Esophagus muscularis mucosa (tissue), 4 donors: ENCODE measurements around the gene ZNF487. TPM values are rescaled to one million over a fixed set of nuclear protein-coding genes. Genes with fewer than 3 reads are reported as not detected.

Experiments
- DNase-seq: peaks from one replicate; pipeline ENCODE4 v3.0.0-alpha.2; 2017; ENCODE audit errors: extremely low spot score
- H3K27ac ChIP-seq, 4 donors: fragments of 200-600 bp; sonication (generic); replicated peaks in 1 of 4; 1 replicate in 3 of 4; 2 replicates in 1 of 4; pipeline ENCODE4 v1.5.1; 2016 to 2019; ENCODE audit warnings: mild to moderate bottlenecking in 1 of 4
- H3K27me3 ChIP-seq, 4 donors: fragments of 200-600 bp; sonication (generic); one replicate each; pipeline versions ENCODE4 v1.5.1 to v1.6.0; 2016 to 2019
- H3K36me3 ChIP-seq, 4 donors: fragments of 200-600 bp; sonication (generic); one replicate each; pipeline ENCODE4 v1.5.1; 2016 to 2019
- H3K4me1 ChIP-seq, 4 donors: fragments of 200-600 bp; sonication (generic); one replicate each; pipeline ENCODE4 v1.5.1; 2016 to 2019
- H3K4me3 ChIP-seq, 4 donors: fragments of 200-600 bp; sonication (generic); 1 replicate in 2 of 4; 2 replicates in 2 of 4; pipeline ENCODE4 v1.5.1; 2016 to 2019; ENCODE audit warnings: mild to moderate bottlenecking in 4 of 4, moderate library complexity in 1 of 4
- H3K9me3 ChIP-seq, 4 donors: fragments of 200-600 bp; sonication (generic); 1 replicate in 3 of 4; 2 replicates in 1 of 4; pipeline ENCODE4 v1.5.1; 2016 to 2019
- CTCF ChIP-seq, 3 experiments: fragments of 200-600 bp in 2 of 3; fragments of 450-650 bp in 1 of 3; sonication (generic) in 2 of 3; IDR thresholded peaks; one replicate each; pipeline ENCODE4 v1.5.1; 2017 to 2019; ENCODE audit warnings: antibody characterized with exemption in 3 of 3, mild to moderate bottlenecking in 2 of 3, moderate library complexity in 1 of 3
- EP300 ChIP-seq: sonication (generic); formaldehyde crosslinking; IDR thresholded peaks from one replicate; pipeline ENCODE4 v1.6.1; 2017; ENCODE audit warnings: antibody characterized with exemption
- POLR2A ChIP-seq: fragments of 450-650 bp; IDR thresholded peaks from one replicate; pipeline ENCODE4 v1.6.1; 2017; ENCODE audit warnings: antibody characterized with exemption, moderate library complexity, mild to moderate bottlenecking, low read depth
- POLR2AphosphoS5 ChIP-seq, 2 donors: sonication (generic); formaldehyde crosslinking; IDR thresholded peaks; one replicate each; pipeline ENCODE4 v1.6.1; 2017; ENCODE audit warnings: antibody characterized with exemption in 2 of 2
- WGBS: methylation state at CpG from one replicate; pipeline ENCODE4 v1.1.5; 2018; 5-methylcytosine and 5-hydroxymethylcytosine counted together
- intact Hi-C: fragments of 100-400 bp; cut with DNase I; formaldehyde crosslinking; loops from one replicate; pipeline ENCODE4 v1.15.1; 2023
- small RNA-seq, 3 donors: library from RNA; depleted of rRNA; stranded (forward); fragments of <200 nt; gene quantifications; one replicate each; pipeline ENCODE3, GENCODE V24; 2016
- total RNA-seq, 4 donors: library from RNA; depleted of rRNA; stranded (reverse); fragments of >200 nt; gene quantifications; one replicate each; pipeline versions ENCODE4 v1.1.0 to v1.2.1, GENCODE V29; 2016

Gene ZNF487
- total RNA-seq, 4 donors from 2014 or later = 9.1 to 10.1 (median 10.0) TPM

DNA sequence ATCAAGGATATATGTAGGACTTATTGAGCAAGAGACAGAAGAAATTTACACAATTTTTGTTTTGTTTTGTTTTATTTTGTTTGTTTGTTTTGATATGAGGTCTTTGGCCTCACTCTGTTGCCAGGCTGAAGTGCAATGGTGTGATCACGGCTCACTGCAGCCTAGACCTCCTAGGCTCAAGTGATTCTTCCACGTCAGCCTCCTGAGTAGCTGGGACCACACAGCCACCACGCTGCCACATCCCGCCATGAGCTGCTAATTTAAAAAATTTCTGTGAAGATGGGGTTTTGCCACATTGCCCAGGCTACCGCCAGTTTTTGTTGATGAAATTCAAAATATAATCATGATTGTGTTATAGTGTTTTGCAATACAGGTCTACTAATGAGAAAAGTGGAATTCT, 54.9 kb downstream of the ZNF487 start:
- no peaks in the 10 kb centered on the region for H3K36me3 ChIP-seq
- WGBS = over 99% methylated on average over 5 of the region's 5 CpGs
- no peak for DNase-seq

DNA sequence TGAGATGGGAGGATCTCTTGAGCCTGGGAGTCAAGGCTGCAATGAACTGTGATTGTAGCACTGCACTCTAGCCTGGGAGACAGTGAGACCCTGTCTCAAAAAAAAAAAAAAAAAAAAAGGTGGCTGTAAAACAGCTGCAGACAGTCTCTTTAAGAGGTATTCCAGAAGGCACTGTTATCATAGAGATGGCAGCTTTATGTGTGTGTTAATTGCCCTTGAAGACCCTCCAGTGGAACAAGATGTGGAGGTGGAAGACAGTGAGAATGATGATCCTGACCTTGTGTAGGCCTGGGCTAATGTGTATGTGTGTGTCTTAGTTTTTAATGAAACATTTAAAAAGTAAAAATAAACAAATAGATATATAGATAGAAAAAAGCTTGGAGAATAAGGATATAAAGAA, 66.0 kb downstream of the ZNF487 start:
- intact Hi-C loops = no loop called here
- Histone ChIP-seq H3K27ac (no peak overlapping the region), H3K27me3 (no peaks in the 10 kb centered on the region), H3K4me3 (no peak overlapping the region), H3K4me1 (no peaks in the 10 kb centered on the region), H3K9me3 (no peaks in the 10 kb centered on the region), H3K36me3 (no peaks in the 10 kb centered on the region)
- no peak for DNase-seq
- TF ChIP-seq POLR2AphosphoS5 (IDR thresholded peaks at IDR 0.05) (no peak), POLR2A (no peak), EP300 (no peak), CTCF (IDR thresholded peaks at IDR 0.05) (no peak)

More for the DNA sequence above, 54.9 kb downstream of the ZNF487 start:
- Histone ChIP-seq H3K4me3 (no peak overlapping the region), H3K27me3 (no peaks in the 10 kb centered on the region), H3K4me1 (no peaks in the 10 kb centered on the region), H3K9me3 (peaks cover 0 to 8% (median 0%) of the 10 kb centered on the region in 4 donors), H3K27ac (no peak overlapping the region)
- intact Hi-C loops = no loop called here
- TF ChIP-seq CTCF (IDR thresholded peaks at IDR 0.05) (no peak), EP300 (no peak), POLR2A (no peak), POLR2AphosphoS5 (IDR thresholded peaks at IDR 0.05) (no peak)

- Histone ChIP-seq H3K27ac (no peak overlapping the region), H3K4me3 (no peak overlapping the region), H3K4me1 (no peaks in the 10 kb centered on the region), H3K27me3 (no peaks in the 10 kb centered on the region), H3K9me3 (peaks cover 0 to 88% (median 81%) of the 10 kb centered on the region in 4 donors), H3K36me3 (no peaks in the 10 kb centered on the region)
- TF ChIP-seq POLR2A (no peak), CTCF (IDR thresholded peaks at IDR 0.05) (no peak), EP300 (no peak), POLR2AphosphoS5 (IDR thresholded peaks at IDR 0.05) (no peak)
- 82% methylated on average over 1 of the region's 1 CpG for WGBS
- intact Hi-C loops = no loop called here
- no peak for DNase-seq
These were observed 87.7 kb downstream of the ZNF487 start for GRCh38 chr10:43524434-43525247.

Small RNAs within 50 kb of the gene (small RNA-seq; reads per million reads assigned to genes)
- gene RNU7-193P = 0 reads per million in 3 donors
- gene SNORD3J = 0 to 0.17 (median 0) reads per million in 3 donors

Other genes starting within 250 kb of the ZNF487 start
- 1 to 10 TPM in 2 of 4 donors, under 1 TPM in 2; 0.42 to 7.1 (median 1.0) TPM for gene RASGEF1A, start 170.0 kb upstream of the ZNF487 start, total RNA-seq
- gene FXYD4, start 65.5 kb upstream of the ZNF487 start, total RNA-seq = not detected
- 100 to 1,000 TPM; 113 to 243 (median 176) TPM for gene HNRNPF, start 27.9 kb upstream of the ZNF487 start, total RNA-seq
- gene ZNF239, start 137.5 kb downstream of the ZNF487 start, total RNA-seq = 1 to 10 TPM; 2.9 to 5.6 (median 5.2) TPM
- gene ZNF485, start 169.3 kb downstream of the ZNF487 start, total RNA-seq = 1 to 10 TPM; 1.9 to 2.8 (median 2.2) TPM
- 10 to 100 TPM; 54.8 to 77.7 (median 57.4) TPM for gene ZNF32, start 211.8 kb downstream of the ZNF487 start, total RNA-seq